Cerebellar cortex (tissue), 1 donor: ENCODE measurements around the gene HHAT.
A peak's percentile ranks its signal among the peaks of the same experiment; 100 is the strongest.

Experiments
- DNase-seq: peaks from one replicate; pipeline ENCODE4 v3.0.0-alpha.2; 2015; ENCODE audit warnings: low spot score

The HHAT gene

GRCh38 chr1:210440081-210440480 lies 111.4 kb downstream of the HHAT start:
- no peak for DNase-seq

- no peak for DNase-seq
These were observed 112.3 kb downstream of the HHAT start for GRCh38 chr1:210441028-210441427.

- no peak for DNase-seq
These were observed 116.8 kb downstream of the HHAT start for GRCh38 chr1:210445485-210445884.

- no peak for DNase-seq
These were observed 117.2 kb downstream of the HHAT start for GRCh38 chr1:210445931-210446330.

GRCh38 chr1:210446479-210446878 lies 117.8 kb downstream of the HHAT start:
- DNase-seq, result no peak

- DNase-seq, result peak; percentile 58
These were observed 118.9 kb downstream of the HHAT start for GRCh38 chr1:210447456-210448057.

- peak; percentile 90 for DNase-seq
These were observed 119.7 kb downstream of the HHAT start for GRCh38 chr1:210448297-210448892.

- peak; percentile 79 for DNase-seq
These were observed 127.3 kb downstream of the HHAT start for GRCh38 chr1:210455840-210456603.

GRCh38 chr1:210456731-210457255 lies 128.1 kb downstream of the HHAT start:
- no peak for DNase-seq

GRCh38 chr1:210457568-210457967 lies 128.9 kb downstream of the HHAT start:
- DNase-seq, result no peak

GRCh38 chr1:210464519-210465039 lies 135.9 kb downstream of the HHAT start:
- peak; percentile 74 for DNase-seq

GRCh38 chr1:210465150-210465549 lies 136.4 kb downstream of the HHAT start:
- no peak for DNase-seq

GRCh38 chr1:210467440-210468043 lies 138.8 kb downstream of the HHAT start:
- DNase-seq, result no peak

GRCh38 chr1:210469441-210469840 lies 140.7 kb downstream of the HHAT start:
- no peak for DNase-seq

GRCh38 chr1:210475321-210475720 lies 146.6 kb downstream of the HHAT start:
- DNase-seq, result no peak

- no peak for DNase-seq
These were observed 147.1 kb downstream of the HHAT start for GRCh38 chr1:210475806-210476205.

- no peak for DNase-seq
These were observed 148.0 kb downstream of the HHAT start for GRCh38 chr1:210476730-210477129.

GRCh38 chr1:210477328-210477924 lies 148.7 kb downstream of the HHAT start:
- peak; percentile 79 for DNase-seq

GRCh38 chr1:210478820-210479219 lies 150.1 kb downstream of the HHAT start:
- DNase-seq, result no peak

- DNase-seq, result no peak
These were observed 153.8 kb downstream of the HHAT start for GRCh38 chr1:210482491-210482890.

GRCh38 chr1:210482945-210483617 lies 154.4 kb downstream of the HHAT start:
- no peak for DNase-seq
